ENCODE results near the gene ALS2CL. TPM values are rescaled to one million over a fixed set of nuclear protein-coding genes. Genes with fewer than 3 reads are reported as not detected.
A peak's percentile ranks its signal among the peaks of the same experiment; 100 is the strongest.

ALS2CL gene
- total and polyA plus RNA-seq, 10 of the 15 experiments (the other 5 are each of a cell fraction or from before 2014, with no cell fraction given) = 0.01 to 0.05 TPM; not detected in 8

DNA sequence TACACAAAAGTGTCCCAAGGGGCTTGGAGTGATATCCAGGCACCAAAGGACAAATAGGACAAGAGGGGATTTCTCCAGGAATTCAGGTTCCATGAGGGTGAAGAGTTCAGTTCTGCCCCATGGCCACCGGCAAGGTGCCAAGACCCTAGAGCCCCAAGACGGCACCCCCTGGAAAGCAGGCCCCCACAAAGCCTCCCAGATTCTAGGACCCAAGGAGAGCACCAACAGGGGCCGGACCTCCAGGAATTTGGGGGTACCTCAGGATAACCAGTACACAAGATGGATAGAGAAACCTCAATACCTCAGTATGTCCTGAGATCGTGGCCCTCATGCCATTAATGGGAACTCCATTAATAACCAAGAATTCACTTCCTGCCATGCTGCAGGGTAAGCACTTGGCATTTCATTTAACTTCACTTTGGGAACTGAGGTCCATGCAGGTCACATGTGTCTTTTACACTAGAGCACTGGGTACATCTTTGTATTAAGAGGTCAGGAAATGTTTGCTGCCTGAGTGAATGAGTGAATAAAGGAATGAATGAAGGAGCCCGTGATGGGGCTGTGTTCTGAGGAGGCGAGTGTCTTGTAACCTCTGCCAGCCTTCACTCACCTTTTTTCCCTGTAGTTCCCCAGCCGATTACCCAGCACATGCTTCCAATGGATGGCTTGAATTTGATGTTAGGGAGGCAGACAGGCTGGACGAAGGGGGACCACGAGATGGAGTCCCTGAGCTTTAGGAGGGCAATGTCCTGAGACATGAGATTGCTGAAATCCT lies 39.7 kb upstream of the ALS2CL start:
- SMC1A ChIA-PET (ENCODE audit: uncharacterized antibody, unreplicated experiment) = no interaction called here
- Histone ChIP-seq H3K79me2 (ENCODE audit: control insufficient read depth, insufficient read depth, low read length) (no peaks in the 10 kb centered on the region), H3K36me3 (ENCODE audit: control insufficient read depth in 2 of 2, insufficient read depth in 2 of 2, low read length in 1 of 2) (no peaks in the 10 kb centered on the region), H2AFZ (ENCODE audit: control insufficient read depth, low read depth, low read length) (no peak overlapping the region), H3K4me1 (ENCODE audit: control insufficient read depth, insufficient read depth, low read length) (no peaks in the 10 kb centered on the region), H3K9ac (ENCODE audit: control insufficient read depth, insufficient read depth, low read length) (no peak overlapping the region), H3K9me3 (replicated peaks; ENCODE audit: control insufficient read depth, insufficient read depth, low read length) (no peaks in the 10 kb centered on the region), H3K27me3 (replicated peaks in 1 of 2; ENCODE audit: control insufficient read depth in 2 of 2, insufficient read depth in 2 of 2, low read length in 1 of 2) (no peaks in the 10 kb centered on the region; a peak in 1 of 4 replicates), H3K4me3 (no peak overlapping the region), H3K4me2 (ENCODE audit: control insufficient read depth, insufficient read depth) (no peak overlapping the region), H4K20me1 (ENCODE audit: control insufficient read depth, insufficient read depth) (no peaks in the 10 kb centered on the region), H3K27ac (ENCODE audit: control insufficient read depth, insufficient read depth) (no peak overlapping the region)
- RAD21 ChIA-PET (ENCODE audit: unreplicated experiment) = no interaction called here
- POLR2A ChIA-PET = no interaction called here
- 28% methylated on average over 9 of the region's 9 CpGs for WGBS (ENCODE audit: insufficient coverage, insufficient replicate concordance, low lambda C conversion rate, missing lambda C conversion rate)
- no TSS peak for BruUV-seq (replicated peaks)
- intact Hi-C loops (cut with micrococcal nuclease; ENCODE audit: unreplicated experiment) (no loop called here), in situ Hi-C loops (cut with MboI) (no loop called here)
- TF ChIP-seq RAD21 (IDR thresholded peaks at IDR 0.05; ENCODE audit: insufficient read depth, low read depth, low read length) (peak; percentile 20; the same call in 1 of the 2 replicates), MTA3 (IDR thresholded peaks at IDR 0.05; ENCODE audit: borderline replicate concordance, low read length) (no peak)
- TF ChIP-seq, protein P1, sequence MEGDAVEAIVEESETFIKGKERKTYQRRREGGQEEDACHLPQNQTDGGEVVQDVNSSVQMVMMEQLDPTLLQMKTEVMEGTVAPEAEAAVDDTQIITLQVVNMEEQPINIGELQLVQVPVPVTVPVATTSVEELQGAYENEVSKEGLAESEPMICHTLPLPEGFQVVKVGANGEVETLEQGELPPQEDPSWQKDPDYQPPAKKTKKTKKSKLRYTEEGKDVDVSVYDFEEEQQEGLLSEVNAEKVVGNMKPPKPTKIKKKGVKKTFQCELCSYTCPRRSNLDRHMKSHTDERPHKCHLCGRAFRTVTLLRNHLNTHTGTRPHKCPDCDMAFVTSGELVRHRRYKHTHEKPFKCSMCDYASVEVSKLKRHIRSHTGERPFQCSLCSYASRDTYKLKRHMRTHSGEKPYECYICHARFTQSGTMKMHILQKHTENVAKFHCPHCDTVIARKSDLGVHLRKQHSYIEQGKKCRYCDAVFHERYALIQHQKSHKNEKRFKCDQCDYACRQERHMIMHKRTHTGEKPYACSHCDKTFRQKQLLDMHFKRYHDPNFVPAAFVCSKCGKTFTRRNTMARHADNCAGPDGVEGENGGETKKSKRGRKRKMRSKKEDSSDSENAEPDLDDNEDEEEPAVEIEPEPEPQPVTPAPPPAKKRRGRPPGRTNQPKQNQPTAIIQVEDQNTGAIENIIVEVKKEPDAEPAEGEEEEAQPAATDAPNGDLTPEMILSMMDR (IDR thresholded peaks at IDR 0.05 in 2 of 3, conservative IDR thresholded peaks at IDR 0.05 in 1 of 3; ENCODE audit: control insufficient read depth in 2 of 3, extremely low read depth in 1 of 3, insufficient read depth in 1 of 3, low read depth in 3 of 3, low read length in 3 of 3) = peak in 2 of 3 experiments; percentile 9 to 26; a peak in 2 of 6 replicates
- CTCF ChIA-PET = interaction anchor here (0.7 kb wide), 1 partner anchor 120 kb away, joined by 3 read pairs; no protein-coding TSS in a partner anchor
- FAIRE-seq (no peak), DNase-seq (ENCODE audit: low read depth, low spot score) (no peak), ATAC-seq (no peak)

DNA sequence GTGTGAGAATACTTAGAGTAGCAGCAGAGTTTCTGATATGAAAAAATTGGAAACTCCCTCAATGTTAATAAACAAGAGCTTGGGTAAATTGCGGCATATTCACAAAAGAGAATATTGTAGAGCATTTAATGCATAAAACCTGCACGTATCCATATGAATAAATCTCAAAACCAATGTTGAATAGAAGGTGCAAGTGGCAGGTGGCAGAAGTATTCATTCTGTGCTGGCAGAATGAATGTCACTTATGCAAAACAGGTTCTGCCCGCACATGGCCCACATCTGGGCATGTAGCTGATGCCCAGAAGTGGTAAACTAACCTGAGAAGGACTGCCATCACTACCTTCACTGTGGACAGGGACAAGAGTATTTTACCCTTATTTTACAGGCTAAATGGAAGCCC lies 38.3 kb upstream of the ALS2CL start:
- BruUV-seq (replicated peaks) = no TSS peak
- 0% methylated on average over 3 of the region's 3 CpGs for WGBS (ENCODE audit: insufficient coverage, insufficient replicate concordance, low lambda C conversion rate, missing lambda C conversion rate)
- no peak overlapping the region for H3K27ac ChIP-seq (ENCODE audit: control insufficient read depth, insufficient read depth)
- ATAC-seq (peak; percentile 82), DNase-seq (ENCODE audit: low read depth, low spot score) (peak; percentile 23), FAIRE-seq (no peak)
- H3K9me3 ChIP-seq (replicated peaks; ENCODE audit: control insufficient read depth, insufficient read depth, low read length) = no peaks in the 10 kb centered on the region
- 0 out of 2 replicates have a peak overlapping the region, but pooled peaks have one; percentile 50 for H3K4me2 ChIP-seq (ENCODE audit: control insufficient read depth, insufficient read depth)
- H3K79me2 ChIP-seq (ENCODE audit: control insufficient read depth, insufficient read depth, low read length) = no peaks in the 10 kb centered on the region
- no peaks in the 10 kb centered on the region for H3K36me3 ChIP-seq (ENCODE audit: control insufficient read depth in 2 of 2, insufficient read depth in 2 of 2, low read length in 1 of 2)
- H3K9ac ChIP-seq (ENCODE audit: control insufficient read depth, insufficient read depth, low read length) = no peak overlapping the region
- H3K4me1 ChIP-seq (ENCODE audit: control insufficient read depth, insufficient read depth, low read length) = no peaks in the 10 kb centered on the region
- no peaks in the 10 kb centered on the region for H3K27me3 ChIP-seq (replicated peaks in 1 of 2; ENCODE audit: control insufficient read depth in 2 of 2, insufficient read depth in 2 of 2, low read length in 1 of 2)
- intact Hi-C loops (cut with micrococcal nuclease; ENCODE audit: unreplicated experiment) (no loop called here), in situ Hi-C loops (cut with MboI) (no loop called here)
- CTCF ChIA-PET = no interaction called here
- RAD21 ChIA-PET (ENCODE audit: unreplicated experiment) = no interaction called here
- no peaks in the 10 kb centered on the region for H4K20me1 ChIP-seq (ENCODE audit: control insufficient read depth, insufficient read depth)
- no peak overlapping the region for H3K4me3 ChIP-seq
- no peak overlapping the region for H2AFZ ChIP-seq (ENCODE audit: control insufficient read depth, low read depth, low read length)
- POLR2A ChIA-PET = no interaction called here
- SMC1A ChIA-PET (ENCODE audit: uncharacterized antibody, unreplicated experiment) = no interaction called here
- 0 out of 2 replicates have a peak, but pooled peaks have one; percentile 63 for TF ChIP-seq MTA3 (IDR thresholded peaks at IDR 0.05; ENCODE audit: borderline replicate concordance, low read length)
- no peak for TF ChIP-seq ZNF274 (IDR thresholded peaks at IDR 0.05; ENCODE audit: insufficient read depth, insufficient read length)
- peak; percentile 83 for TF ChIP-seq POU2F2 (IDR thresholded peaks at IDR 0.05; ENCODE audit: borderline replicate concordance, low read depth, low read length)
- 0 out of 4 replicates have a peak, but pooled peaks of 1 of the 2 experiments have one; percentile 18 for TF ChIP-seq BHLHE40 (IDR thresholded peaks at IDR 0.05; ENCODE audit: borderline replicate concordance in 1 of 2, low read depth in 2 of 2, low read length in 1 of 2)
- TF ChIP-seq TCF3 (IDR thresholded peaks at IDR 0.05; ENCODE audit: borderline replicate concordance, insufficient read depth, low read depth, low read length) = peak; percentile 95
- TF ChIP-seq RUNX3 (IDR thresholded peaks at IDR 0.05; ENCODE audit: low read length) = peak; percentile 56; the same call in 1 of the 2 replicates
- TF ChIP-seq NFXL1 (IDR thresholded peaks at IDR 0.05; ENCODE audit: borderline replicate concordance) = no peak
- TF ChIP-seq ZZZ3 (IDR thresholded peaks at IDR 0.05; ENCODE audit: control insufficient read depth, insufficient read length, low read depth) = no peak
- TF ChIP-seq NFIC (IDR thresholded peaks at IDR 0.05; ENCODE audit: low read depth, low read length) = peak; percentile 19; the same call in 1 of the 2 replicates
- no peak for TF ChIP-seq NFYA (IDR thresholded peaks at IDR 0.05; ENCODE audit: borderline replicate concordance, low read depth, low read length)
- TF ChIP-seq IRF4 (IDR thresholded peaks at IDR 0.05; ENCODE audit: low read depth, low read length) = peak; percentile 77
- TF ChIP-seq TCF12 (IDR thresholded peaks at IDR 0.05; ENCODE audit: low read depth, low read length) = peak; percentile 92
